Body of pancreas (tissue), 4 donors: ENCODE measurements around the gene FAM72D.
"Not testable (repeated sequence)": the region's sequence is repeated elsewhere in the genome, so short reads cannot be mapped to it uniquely, and the experiment has no call there.

Experiments used
- CTCF ChIP-seq, 7 experiments: fragments of 450-650 bp in 4 of 7; fragments of 200-600 bp in 3 of 7; sonication (generic) in 3 of 7; IDR thresholded peaks; one replicate each; pipeline ENCODE4 v1.5.1; 2016 to 2019; ENCODE audit warnings: antibody characterized with exemption in 7 of 7
- POLR2A ChIP-seq, 3 donors: fragments of 450-650 bp; IDR thresholded peaks; one replicate each; pipeline ENCODE4 v1.6.1; 2016; ENCODE audit warnings: antibody characterized with exemption in 3 of 3, mild to moderate bottlenecking in 2 of 3

GRCh38 chr1:145147172-145147571 is 51.4 kb downstream of the FAM72D start:
- not testable (repeated sequence) for TF ChIP-seq CTCF, POLR2A (IDR thresholded peaks at IDR 0.05)
